H9 (cell line): ENCODE measurements around the gene OR4D1. TPM values are rescaled to one million over a fixed set of nuclear protein-coding genes. Genes with fewer than 3 reads are reported as not detected.

Experiments
- DNase-seq: peaks from one replicate; pipeline ENCODE4 v3.0.0-alpha.2; 2017
- H2AFZ ChIP-seq: one replicate; pipeline ENCODE4 v1.6.1; 2013; ENCODE audit warnings: mild to moderate bottlenecking, low read length, control low read depth, moderate library complexity
- H2AK5ac ChIP-seq: 2 replicates; pipeline ENCODE4 v1.6.1; 2013; ENCODE audit warnings: low read length, control low read depth, mixed read lengths; ENCODE audit not compliant: insufficient read length
- H2BK120ac ChIP-seq: one replicate; pipeline ENCODE4 v1.6.1; 2013; ENCODE audit warnings: low read depth, mild to moderate bottlenecking, low read length, control low read depth, inconsistent platforms; ENCODE audit not compliant: poor library complexity, severe bottlenecking
- H2BK12ac ChIP-seq: 2 replicates; pipeline ENCODE4 v1.6.1; 2013; ENCODE audit warnings: low read length, control low read depth, mixed read lengths, low read depth; ENCODE audit not compliant: insufficient read length
- H2BK15ac ChIP-seq: 2 replicates; pipeline ENCODE4 v1.6.1; 2013; ENCODE audit warnings: low read depth, low read length, control low read depth
- H2BK20ac ChIP-seq: one replicate; pipeline ENCODE4 v1.6.1; 2013; ENCODE audit warnings: low read depth, mild to moderate bottlenecking, low read length, control low read depth, inconsistent platforms; ENCODE audit not compliant: poor library complexity, severe bottlenecking
- H2BK5ac ChIP-seq: 2 replicates; pipeline ENCODE4 v1.6.1; 2013; ENCODE audit warnings: low read length, control low read depth, mixed read lengths; ENCODE audit not compliant: insufficient read length
- H3K14ac ChIP-seq: 2 replicates; pipeline ENCODE4 v1.6.1; 2013; ENCODE audit warnings: low read length, control low read depth; ENCODE audit not compliant: insufficient read depth
- H3K18ac ChIP-seq: 2 replicates; pipeline ENCODE4 v1.6.1; 2013; ENCODE audit warnings: low read depth, mild to moderate bottlenecking, mixed read lengths, low read length, control low read depth; ENCODE audit not compliant: insufficient read length
- H3K23ac ChIP-seq: 2 replicates; pipeline ENCODE4 v1.6.1; 2013; ENCODE audit warnings: low read length, control low read depth, mixed read lengths, low read depth; ENCODE audit not compliant: insufficient read length
- H3K23me2 ChIP-seq: 2 replicates; pipeline ENCODE4 v1.6.1; 2013; ENCODE audit warnings: low read depth, mild to moderate bottlenecking, mixed read lengths, low read length, control low read depth; ENCODE audit not compliant: insufficient read length, poor library complexity, severe bottlenecking
- H3K27ac ChIP-seq: 2 replicates; pipeline ENCODE4 v1.5.1; 2013; ENCODE audit warnings: low read length, control low read depth, mixed read lengths, low read depth; ENCODE audit not compliant: insufficient read length
- H3K27me3 ChIP-seq: 2 replicates; pipeline ENCODE4 v1.6.1; 2013; ENCODE audit warnings: low read length, control low read depth, inconsistent platforms; ENCODE audit not compliant: insufficient read depth
- H3K4ac ChIP-seq: 2 replicates; pipeline ENCODE4 v1.6.1; 2013; ENCODE audit warnings: low read depth, mild to moderate bottlenecking, control low read depth, inconsistent platforms, low read length, moderate library complexity
- H3K4me1 ChIP-seq: 2 replicates; pipeline ENCODE4 v1.6.1; 2013; ENCODE audit warnings: low read length, control low read depth, inconsistent platforms; ENCODE audit not compliant: insufficient read depth
- H3K4me2 ChIP-seq: 2 replicates; pipeline ENCODE4 v1.6.1; 2013; ENCODE audit warnings: low read length, control low read depth, mixed read lengths; ENCODE audit not compliant: insufficient read length, insufficient read depth
- H3K56ac ChIP-seq: 2 replicates; pipeline ENCODE4 v1.6.1; 2013; ENCODE audit warnings: low read depth, mild to moderate bottlenecking, mixed read lengths, low read length, control low read depth; ENCODE audit not compliant: insufficient read length
- H3K79me1 ChIP-seq: 2 replicates; pipeline ENCODE4 v1.6.1; 2013; ENCODE audit warnings: low read depth, mild to moderate bottlenecking, moderate library complexity, low read length, control low read depth, inconsistent platforms; ENCODE audit not compliant: insufficient read depth, poor library complexity, severe bottlenecking
- H3K79me2 ChIP-seq: 2 replicates; pipeline ENCODE4 v1.6.1; 2013; ENCODE audit warnings: low read length, control low read depth, inconsistent platforms; ENCODE audit not compliant: insufficient read depth
- H3K9ac ChIP-seq: 2 replicates; pipeline ENCODE4 v1.6.1; 2013; ENCODE audit warnings: low read length, control low read depth, mixed read lengths; ENCODE audit not compliant: insufficient read length; ENCODE audit errors: extremely low read depth
- H3K9me3 ChIP-seq: one replicate; pipeline ENCODE4 v1.6.1; 2013; ENCODE audit warnings: low read depth, low read length, inconsistent platforms; ENCODE audit not compliant: control insufficient read depth
- H3T11ph ChIP-seq: one replicate; pipeline ENCODE4 v1.6.1; 2013; ENCODE audit warnings: mild to moderate bottlenecking, low read length, control low read depth, inconsistent platforms
- H4K20me1 ChIP-seq: one replicate; pipeline ENCODE4 v1.6.1; 2013; ENCODE audit not compliant: control insufficient read depth, insufficient read length, insufficient read depth
- H4K5ac ChIP-seq: 2 replicates; pipeline ENCODE4 v1.6.1; 2013; ENCODE audit warnings: low read depth, mild to moderate bottlenecking, mixed read lengths, low read length, control low read depth; ENCODE audit not compliant: insufficient read length
- H4K8ac ChIP-seq: replicated peaks from 2 replicates; pipeline ENCODE4 v1.6.1; 2013; ENCODE audit warnings: low read length, control low read depth, mixed read lengths, low read depth; ENCODE audit not compliant: insufficient read length
- H4K91ac ChIP-seq: 2 replicates; pipeline ENCODE4 v1.6.1; 2013; ENCODE audit warnings: low read depth, mild to moderate bottlenecking, moderate library complexity, mixed read lengths, low read length, control low read depth; ENCODE audit not compliant: insufficient read length
- H3K27ac Mint-ChIP-seq, 3 experiments: 2 replicates in 2 of 3; 3 replicates in 1 of 3; pipeline ENCODE4 v1.8.0; 2020 to 2021; ENCODE audit warnings: mixed read lengths in 3 of 3, mild to moderate bottlenecking in 1 of 3, moderate library complexity in 1 of 3
- H3K27me3 Mint-ChIP-seq: 2 replicates; pipeline ENCODE4 v1.8.0; 2021; ENCODE audit warnings: low read depth, mild to moderate bottlenecking, moderate library complexity, mixed read lengths
- H3K36me3 Mint-ChIP-seq, 3 experiments: 2 replicates in 2 of 3; 3 replicates in 1 of 3; pipeline ENCODE4 v1.8.0; 2020 to 2021; ENCODE audit warnings: low read depth in 3 of 3, mixed read lengths in 3 of 3; ENCODE audit not compliant: insufficient read depth in 1 of 3
- H3K4me1 Mint-ChIP-seq, 2 experiments: 2 replicates each; pipeline ENCODE4 v1.8.0; 2020; ENCODE audit warnings: mixed read lengths in 2 of 2
- H3K4me3 Mint-ChIP-seq, 2 experiments: 2 replicates in 1 of 2; 3 replicates in 1 of 2; pipeline ENCODE4 v1.8.0; 2020 to 2021; ENCODE audit warnings: mild to moderate bottlenecking in 2 of 2, mixed read lengths in 2 of 2, moderate library complexity in 1 of 2
- H3K9me3 Mint-ChIP-seq, 2 experiments: 2 replicates in 1 of 2; 3 replicates in 1 of 2; pipeline ENCODE4 v1.8.0; 2020; ENCODE audit warnings: mild to moderate bottlenecking in 2 of 2, mixed read lengths in 2 of 2, moderate library complexity in 1 of 2
- WGBS: extraction: QIAGEN DNeasy Blood & Tissue Kit; methylation state at CpG from one replicate; pipeline ENCODE4 v1.1.7; 2013; ENCODE audit warnings: missing lambda C conversion rate, low lambda C conversion rate, mixed read lengths; ENCODE audit not compliant: insufficient read length; ENCODE audit errors: extremely low coverage; 5-methylcytosine and 5-hydroxymethylcytosine counted together
- total RNA-seq: library from RNA; stranded (reverse); gene quantifications from 2 replicates; pipeline ENCODE4 v1.2.1, GENCODE V29; 2021
- TF ChIP-seq, protein P1 (sequence below): fragments of 200-600 bp; sonication (generic); conservative IDR thresholded peaks from 3 replicates; pipeline ENCODE4 v1.8.0; 2021; ENCODE audit warnings: antibody characterized with exemption, mild to moderate bottlenecking

OR4D1 gene
- total RNA-seq, 1 experiment from 2014 or later, result 0.11 TPM

DNA sequence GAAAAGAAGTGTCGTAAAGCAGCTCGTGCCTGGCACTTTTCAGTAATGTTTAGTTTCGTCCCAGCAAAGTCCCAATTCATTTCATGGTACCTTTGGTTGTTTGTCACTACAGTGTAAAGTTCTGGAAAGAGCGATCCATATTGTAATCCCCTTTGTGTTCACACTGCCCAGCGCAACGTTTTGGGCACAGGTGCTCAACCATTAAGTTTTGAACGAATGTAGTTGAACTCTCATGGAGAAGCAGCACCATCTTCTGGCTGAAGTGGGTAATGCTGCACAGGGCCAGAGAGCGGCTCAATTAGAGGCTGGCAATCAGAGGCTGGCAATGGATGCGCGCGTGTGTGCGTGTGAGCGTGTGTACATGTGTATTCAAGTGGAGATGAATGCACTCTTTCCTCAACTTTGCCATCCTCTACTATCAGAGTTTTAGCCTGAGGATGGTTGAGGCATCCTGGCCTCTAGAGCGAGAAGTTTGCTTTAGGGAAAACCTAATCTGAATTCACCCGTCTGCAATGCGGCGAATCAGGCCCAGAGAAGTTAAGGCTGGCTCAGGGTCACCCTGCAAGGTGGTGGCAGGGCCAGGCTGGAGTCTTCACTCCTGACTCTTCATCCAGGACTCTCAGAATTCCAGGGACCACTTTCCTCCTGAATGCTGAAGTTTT, 35.1 kb upstream of the OR4D1 start:
- Histone ChIP-seq H3K23ac (no peak overlapping the region), H3K4ac (no peak overlapping the region), H2BK12ac (no peak overlapping the region), H3K27me3 (no peaks in the 10 kb centered on the region), H3K27ac (no peak overlapping the region), H3K9ac (no peak overlapping the region), H3T11ph (no peak overlapping the region), H2BK20ac (no peak overlapping the region), H3K9me3 (no peaks in the 10 kb centered on the region), H2BK120ac (no peak overlapping the region), H3K56ac (no peak overlapping the region), H2BK5ac (no peak overlapping the region), H3K18ac (no peak overlapping the region), H2AK5ac (no peak overlapping the region), H3K4me1 (no peaks in the 10 kb centered on the region), H3K23me2 (no peaks in the 10 kb centered on the region), H2BK15ac (no peak overlapping the region), H4K20me1 (peaks cover 5% of the 10 kb centered on the region), H2AFZ (no peak overlapping the region), H3K79me1 (no peaks in the 10 kb centered on the region), H3K14ac (no peak overlapping the region), H3K4me2 (peak overlapping the region; percentile 3), H3K79me2 (no peaks in the 10 kb centered on the region), H4K8ac (no peak overlapping the region), H4K91ac (no peak overlapping the region), H4K5ac (no peak overlapping the region)
- TF ChIP-seq, protein P1, sequence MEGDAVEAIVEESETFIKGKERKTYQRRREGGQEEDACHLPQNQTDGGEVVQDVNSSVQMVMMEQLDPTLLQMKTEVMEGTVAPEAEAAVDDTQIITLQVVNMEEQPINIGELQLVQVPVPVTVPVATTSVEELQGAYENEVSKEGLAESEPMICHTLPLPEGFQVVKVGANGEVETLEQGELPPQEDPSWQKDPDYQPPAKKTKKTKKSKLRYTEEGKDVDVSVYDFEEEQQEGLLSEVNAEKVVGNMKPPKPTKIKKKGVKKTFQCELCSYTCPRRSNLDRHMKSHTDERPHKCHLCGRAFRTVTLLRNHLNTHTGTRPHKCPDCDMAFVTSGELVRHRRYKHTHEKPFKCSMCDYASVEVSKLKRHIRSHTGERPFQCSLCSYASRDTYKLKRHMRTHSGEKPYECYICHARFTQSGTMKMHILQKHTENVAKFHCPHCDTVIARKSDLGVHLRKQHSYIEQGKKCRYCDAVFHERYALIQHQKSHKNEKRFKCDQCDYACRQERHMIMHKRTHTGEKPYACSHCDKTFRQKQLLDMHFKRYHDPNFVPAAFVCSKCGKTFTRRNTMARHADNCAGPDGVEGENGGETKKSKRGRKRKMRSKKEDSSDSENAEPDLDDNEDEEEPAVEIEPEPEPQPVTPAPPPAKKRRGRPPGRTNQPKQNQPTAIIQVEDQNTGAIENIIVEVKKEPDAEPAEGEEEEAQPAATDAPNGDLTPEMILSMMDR, result peak; percentile 95
- H3K27me3 Mint-ChIP-seq, result peaks cover 34% of the 10 kb centered on the region
- H3K27ac Mint-ChIP-seq, result no peak overlapping the region
- H3K4me3 Mint-ChIP-seq, result no peak overlapping the region
- WGBS, result no CpG with 5 or more reads among the region's 17 CpGs
- H3K4me1 Mint-ChIP-seq, result no peaks in the 10 kb centered on the region
- peak; percentile 85 for DNase-seq
- no peaks in the 10 kb centered on the region for H3K9me3 Mint-ChIP-seq
- H3K36me3 Mint-ChIP-seq, result no peaks in the 10 kb centered on the region
